ENCODE data around the gene LSM6.

Gene LSM6

DNA sequence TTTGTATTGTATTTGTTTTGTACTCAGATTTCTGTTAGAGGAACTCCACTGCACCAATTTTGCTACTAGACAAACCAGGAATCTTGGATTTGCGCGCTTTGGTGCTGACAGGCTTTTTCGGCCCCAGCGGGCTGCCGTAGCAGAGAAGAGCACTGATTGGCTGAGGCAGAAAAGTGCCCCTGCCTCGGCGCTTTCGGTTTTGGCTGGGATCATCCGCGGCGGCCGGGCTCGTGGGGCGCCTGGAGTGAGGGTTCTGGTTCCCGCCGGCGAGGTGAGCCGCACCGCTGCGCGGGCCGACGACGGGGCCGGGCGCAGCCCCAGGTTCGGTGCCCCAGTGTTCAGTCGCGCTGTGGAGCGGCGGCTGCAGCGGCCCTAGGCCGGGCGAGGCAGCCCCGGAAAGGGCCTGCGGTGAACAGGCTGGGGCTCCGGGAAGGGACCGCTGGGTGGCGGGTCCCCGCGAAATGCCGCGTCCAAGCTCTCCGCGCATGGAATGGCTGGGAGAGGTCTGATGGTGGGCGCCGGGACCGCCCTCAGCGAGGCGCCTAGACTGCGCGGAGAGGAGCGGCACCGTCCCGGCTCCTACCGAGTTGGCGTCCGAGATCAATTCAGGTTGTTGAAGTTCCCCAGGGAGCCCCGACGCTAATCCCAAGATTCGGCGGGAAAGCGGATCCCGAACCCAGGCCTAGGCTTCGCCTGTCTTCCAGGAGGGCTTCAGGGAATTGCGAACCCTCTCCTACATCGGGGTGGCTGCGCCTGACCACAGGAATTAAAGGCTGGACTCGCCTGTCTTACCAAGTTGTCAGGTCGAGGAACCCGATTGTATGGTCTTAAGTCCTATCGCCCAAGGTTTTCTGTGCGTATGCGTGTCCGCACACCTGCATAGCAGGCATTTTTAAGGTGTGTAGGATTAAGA, at the start of gene LSM6:
Gene LSM6 (plus strand): TSS at position 178 of the 913 bp plus-strand sequence. CDS start 7,204 bp downstream, outside the sequence.
- peak; percentile 90 for DNase-seq

DNA sequence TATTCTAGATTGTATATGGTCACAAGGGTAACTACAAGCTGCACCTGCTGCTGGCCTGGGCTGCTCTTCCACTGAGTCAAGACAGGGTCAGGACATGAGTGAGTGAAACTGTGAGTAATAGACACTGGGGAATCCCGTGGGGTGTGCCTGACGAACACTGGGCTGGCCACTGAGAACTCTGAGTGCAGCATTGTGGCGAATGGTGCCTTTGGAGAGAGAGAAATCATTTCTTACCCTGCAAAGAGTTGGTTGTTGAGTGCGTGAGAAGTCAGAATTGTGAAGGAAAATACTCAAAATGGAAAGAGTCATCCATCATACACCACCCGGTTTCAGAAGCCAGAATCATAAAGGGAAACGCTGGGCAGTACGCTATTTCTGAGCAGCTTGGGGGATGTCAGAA, 43.1 kb upstream of the LSM6 start:
- no peak for DNase-seq

DNA sequence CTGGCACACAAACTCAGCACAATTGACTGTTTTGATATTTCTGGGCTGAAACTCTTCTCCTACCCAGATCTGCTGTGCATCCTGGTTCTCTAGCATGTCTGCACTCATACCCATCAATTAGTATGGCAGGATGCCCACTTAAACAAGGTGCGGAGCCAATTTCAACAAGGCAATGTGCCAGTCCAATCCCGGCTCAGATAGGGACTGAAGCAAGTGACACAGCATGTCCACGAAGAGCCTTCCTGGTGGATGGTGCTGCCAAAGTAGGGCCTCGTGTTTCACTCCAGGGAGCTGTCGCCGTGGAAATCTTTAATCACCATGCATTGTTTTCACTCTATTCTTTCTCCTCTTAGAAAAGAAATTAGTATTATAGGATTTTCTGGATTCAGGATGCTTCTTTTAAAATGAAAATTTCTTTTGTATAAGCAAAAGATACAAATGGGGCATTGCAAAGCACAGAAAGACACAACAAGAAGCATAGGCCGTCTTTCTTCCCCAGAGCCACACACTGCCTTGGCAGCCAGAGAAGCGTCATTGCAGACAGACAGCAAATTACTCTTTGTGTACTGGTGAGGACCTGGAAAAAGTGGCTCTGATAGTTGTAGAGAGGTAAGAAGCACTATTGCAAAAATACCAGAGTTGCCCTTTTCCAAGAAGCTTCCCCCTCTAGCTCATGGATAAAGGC, 40.6 kb upstream of the LSM6 start:
- no peak for DNase-seq

DNA sequence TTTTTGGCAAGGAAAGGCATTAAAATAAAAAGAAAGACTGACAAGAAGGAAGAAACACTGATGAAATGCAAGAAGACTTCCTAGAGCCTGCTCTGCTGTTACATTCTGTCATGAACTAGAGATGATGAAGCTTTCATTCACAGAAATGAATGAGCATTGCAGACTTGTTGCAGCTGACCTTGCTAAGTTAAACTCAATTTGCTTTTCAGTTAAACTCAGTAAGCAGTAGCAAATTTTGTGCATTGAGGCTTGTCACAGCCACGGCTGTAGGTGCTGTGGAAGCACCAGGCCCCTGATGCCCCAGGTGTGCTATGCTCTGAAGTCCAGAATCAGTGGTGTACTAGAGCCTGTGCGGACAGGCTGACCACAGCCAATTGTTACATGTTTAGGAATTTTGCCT, 39.6 kb upstream of the LSM6 start:
- no peak for DNase-seq

DNA sequence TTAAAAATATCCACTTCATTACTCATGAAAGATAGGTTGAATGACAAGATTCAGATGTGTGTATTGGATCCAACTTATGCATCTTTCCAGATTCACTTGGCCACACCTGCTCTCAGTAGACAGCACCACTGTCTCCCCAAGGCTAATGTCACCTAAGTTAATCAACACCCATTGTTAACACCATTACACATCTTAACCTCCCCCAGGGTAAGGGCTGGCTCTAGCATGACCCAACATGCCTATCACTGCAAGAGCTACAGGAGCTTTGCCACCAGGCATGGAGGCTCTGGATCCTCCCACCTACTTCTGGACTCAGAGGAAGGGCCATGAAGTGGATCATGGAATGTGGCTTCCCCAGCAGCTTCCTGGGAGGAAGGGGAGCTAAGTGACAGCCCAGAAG, 32.8 kb upstream of the LSM6 start:
- peak; percentile 1 for DNase-seq

DNA sequence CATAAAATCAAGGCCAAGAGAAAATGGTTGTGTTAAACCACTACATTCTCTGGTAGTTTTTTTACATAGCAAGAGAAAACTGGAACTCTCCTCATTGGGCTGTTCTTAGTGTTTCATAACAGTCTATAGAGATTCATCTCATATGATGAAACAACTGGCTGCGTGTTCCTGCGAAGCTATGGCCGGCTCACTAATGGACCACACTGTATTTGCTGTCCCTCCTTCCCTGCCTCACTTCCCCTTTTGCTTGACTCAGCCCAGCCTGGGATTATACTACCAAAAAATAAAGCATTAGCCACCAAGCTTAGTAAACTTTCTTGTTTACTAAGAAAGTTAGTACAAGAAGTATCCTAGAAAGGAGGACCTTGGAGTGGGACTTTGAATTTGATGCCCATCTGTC, 31.6 kb upstream of the LSM6 start:
- DNase-seq, result no peak

DNA sequence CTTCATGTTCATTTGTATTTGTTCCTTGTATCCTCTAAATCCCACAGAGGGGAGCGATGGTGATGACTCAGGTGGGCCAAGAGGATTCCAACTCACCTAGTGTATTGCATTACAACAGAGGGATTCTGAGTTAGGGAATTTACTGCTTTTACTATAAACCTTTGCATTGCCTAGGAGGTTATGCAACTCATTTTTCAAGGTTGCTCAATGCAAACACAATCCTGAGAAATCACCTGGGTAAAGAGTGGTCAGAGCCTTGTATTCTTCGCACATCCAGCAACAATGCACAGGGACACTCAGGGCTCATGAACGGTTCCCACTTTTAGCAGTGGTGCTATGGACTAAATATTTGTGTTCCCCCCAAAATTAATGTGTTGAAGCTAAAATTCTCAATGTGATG, 28.6 kb upstream of the LSM6 start:
- DNase-seq, result no peak

DNA sequence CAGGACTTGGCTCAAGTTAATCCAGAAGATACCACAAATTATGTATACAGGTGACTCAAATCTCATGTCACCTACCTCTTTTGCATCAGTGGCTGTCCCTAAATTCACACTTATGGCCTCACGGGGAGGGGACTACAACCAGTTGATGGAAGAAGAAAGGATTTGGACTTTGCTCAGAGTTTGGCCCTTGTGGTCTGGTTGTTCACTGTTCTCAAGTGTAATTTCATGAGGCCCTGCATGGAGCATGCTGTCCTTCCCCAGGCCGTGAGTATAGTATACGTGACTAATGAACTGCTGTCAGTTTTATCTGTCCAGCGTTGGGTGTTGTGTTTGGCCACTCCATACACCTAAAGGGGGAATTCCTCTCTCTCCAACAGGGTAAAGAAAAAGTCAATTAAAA, 27.5 kb upstream of the LSM6 start:
- no peak for DNase-seq

DNA sequence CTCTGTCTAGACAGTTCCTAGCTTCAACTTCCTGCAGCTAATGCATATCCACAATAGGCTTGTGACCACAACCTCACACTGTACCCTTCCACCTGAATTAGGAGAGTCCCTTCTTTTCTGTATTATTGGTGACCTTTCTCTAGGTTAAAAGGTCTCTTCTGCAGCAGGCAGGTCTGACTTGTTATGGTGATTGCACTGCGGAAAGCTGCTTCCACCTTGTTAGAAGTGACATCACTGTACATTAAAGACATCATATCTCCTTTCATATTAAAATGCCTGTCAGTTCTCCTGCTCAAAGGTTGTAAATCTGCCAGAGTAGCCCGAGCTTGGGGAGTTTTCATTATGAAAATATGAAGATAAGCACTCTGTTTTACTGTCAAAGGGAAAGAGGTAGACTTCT, 21.5 kb upstream of the LSM6 start:
- no peak for DNase-seq

DNA sequence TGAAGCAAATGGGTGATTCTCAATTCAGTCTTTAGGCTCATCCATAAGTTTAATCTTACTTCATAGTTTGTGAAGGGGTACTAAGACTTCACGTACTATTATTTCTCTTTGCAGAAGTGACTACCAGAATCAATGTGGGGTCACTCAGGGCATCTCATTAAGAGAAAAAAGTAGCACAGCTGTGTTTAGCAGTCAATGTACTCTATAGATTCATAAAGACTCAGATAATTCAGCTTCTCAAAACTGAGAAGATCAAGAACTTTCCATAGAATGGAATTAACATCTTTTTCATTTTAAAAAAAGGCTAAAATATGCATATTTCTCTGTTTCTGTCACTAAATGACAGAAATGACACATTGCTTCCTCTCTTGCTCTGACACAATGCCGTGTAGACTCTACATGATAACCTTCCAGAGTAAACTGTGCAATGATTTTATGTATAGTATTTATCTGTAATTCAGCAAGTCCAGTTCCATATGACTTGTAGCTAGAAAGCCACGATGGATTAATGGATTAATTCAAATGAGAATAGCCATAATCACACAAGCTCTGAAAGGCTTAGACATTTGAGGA, 20.3 kb upstream of the LSM6 start:
- DNase-seq, result no peak

DNA sequence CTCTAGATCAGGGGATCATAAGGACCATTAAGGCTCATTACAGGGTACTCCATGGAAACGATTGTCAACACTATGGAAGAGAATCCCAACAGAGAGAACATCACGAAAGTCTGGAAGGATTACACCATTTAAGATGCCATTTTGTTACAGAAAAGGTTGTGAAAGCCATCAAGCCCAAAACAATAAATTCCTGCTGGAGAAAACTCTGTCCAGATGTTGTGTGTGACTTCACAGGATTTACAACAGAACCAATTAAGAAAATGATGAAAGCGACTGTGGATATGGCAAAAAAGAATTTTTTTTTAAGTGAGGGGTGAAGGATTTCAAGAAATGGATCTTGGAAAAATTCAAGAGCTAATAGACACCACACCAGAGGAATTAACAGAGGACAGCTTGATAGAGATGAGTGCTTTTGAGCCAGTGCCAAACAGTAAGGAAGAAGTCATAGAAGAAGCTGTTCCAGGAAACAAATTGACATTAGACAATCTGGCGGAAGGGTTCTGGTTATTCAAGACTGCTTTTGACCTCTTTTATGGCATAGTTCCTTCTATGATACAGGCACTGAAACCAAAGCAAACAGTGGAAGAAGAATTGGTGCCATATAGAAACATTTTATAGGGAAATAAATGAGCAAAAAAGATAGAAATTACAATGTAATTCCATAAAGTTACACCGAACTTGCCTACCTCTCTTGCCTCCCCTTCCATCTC, 17.3 kb upstream of the LSM6 start:
- DNase-seq, result no peak

DNA sequence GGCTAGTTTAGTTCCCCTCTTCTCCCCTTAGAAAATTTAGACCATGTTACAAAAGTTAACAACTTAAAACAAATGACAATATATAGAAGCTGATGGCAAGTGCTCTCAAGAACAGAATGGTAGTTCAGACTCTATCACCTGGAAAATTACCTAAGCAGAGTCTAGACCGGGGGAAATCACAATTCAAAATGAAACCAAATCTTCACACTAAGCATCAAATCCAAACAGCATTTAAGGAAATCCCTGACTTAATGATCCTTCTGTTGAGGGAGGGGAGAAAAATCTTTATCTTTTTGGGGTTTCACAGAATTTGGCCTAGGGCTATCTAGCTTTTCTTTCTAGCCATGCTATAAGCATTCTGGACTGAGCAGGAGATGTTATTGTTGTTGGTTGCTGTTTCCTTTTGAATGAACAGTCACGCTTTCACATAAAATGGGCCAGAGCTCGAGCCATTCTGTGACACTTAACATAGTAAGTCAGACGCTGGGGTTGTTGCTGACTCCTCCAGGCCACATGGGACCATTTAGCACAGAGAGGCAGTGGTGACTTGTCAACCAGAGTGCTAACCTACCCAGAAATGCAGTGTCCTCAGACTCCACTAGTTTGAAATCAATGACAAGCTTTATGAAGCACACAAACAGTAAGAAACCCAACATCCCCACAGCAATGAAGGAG, 16.0 kb upstream of the LSM6 start:
- no peak for DNase-seq

DNA sequence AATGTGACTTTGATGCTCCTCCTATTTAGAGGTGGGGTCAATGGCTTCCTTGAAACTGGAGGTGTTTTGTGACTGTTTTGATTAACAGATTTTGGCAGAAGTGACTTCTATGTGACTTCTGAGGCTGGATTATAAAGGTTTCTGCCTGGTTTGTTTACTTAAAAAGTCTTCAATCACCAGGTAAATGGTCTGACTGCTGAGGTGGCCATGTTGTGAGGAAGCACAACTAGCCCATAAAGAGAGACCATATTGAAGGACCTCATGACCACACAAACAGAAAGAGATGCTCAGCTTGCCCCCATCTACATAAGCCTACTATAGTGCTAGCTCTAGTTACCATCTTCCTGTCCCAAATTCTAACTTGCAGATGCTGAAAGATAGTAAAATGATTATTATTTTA, 14.3 kb upstream of the LSM6 start:
- DNase-seq, result peak; percentile 1

DNA sequence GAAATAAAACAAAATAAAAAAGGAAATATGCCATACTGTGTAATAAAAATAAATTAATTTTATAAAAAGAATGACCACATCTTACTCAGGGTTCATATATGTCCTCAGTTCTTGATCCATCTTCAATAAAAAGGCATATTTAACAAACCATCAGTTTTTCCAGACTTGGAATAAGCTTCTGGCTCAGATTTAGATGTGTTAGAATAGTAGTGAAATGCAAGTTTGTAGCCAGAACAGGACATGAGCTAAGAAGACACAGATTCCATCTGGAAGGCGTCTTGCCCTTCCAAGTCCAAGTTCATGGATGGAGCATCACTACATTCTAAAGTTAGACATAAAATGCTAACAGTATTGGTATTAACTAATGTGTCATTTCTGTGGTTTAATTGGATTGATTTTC, 10.3 kb upstream of the LSM6 start:
- DNase-seq, result no peak

DNA sequence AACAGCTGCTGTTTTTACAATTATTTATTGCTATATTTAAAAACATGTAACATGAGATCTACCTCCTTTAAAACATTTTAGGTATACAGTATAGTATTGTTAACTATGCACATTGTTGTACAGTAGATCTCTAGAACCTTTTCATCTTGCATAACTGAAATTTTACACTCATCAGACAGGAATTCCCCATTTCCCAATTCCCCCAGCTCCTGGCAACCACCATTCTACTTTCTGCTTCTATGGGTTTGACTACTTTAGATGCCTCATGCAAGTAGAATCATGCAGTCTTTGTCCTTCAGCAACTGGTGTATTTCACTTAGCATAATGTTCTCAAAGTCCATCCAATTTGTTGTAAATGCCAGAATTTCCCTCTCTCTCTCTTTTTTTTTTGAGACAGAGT, 9.7 kb upstream of the LSM6 start:
- DNase-seq, result no peak

DNA sequence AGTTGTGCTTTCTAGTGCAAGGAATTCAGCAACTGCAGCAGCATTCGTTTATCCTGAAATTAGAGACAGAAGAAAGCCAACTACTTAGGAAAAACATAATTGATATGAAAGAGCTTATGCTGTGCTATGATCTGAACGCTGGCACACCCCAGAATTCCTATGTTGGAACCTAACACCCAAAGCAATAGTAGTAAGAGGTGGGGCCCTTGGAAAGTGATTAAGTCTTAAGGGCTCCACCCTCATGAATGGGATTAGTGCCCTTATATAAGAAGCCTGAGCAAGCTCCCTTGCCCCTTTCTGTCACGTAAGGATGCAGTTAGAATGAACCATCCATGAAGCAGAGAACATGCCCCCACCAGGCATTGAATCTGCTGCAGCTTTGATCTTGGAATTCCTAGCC, 5.4 kb upstream of the LSM6 start:
- no peak for DNase-seq

DNA sequence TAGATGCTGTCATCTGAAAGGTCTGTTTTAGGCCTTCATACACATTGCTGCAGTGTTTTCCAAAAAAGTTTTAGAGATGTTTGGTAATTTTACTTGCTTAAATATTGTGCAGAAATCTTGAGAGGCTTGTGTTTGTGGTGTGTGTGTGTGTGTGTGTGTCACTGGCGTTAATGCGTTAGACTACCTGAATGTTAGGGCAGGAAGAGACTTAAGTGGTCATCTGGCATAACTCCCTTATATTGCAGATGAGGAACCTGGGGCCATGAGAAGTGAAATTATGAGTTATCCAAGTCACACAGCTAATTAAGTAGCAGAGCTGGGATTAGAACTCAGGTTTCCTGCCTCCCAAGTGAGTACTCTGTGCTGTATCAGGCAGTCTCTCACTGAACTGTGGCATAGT, 1.4 kb downstream of the LSM6 start:
- DNase-seq, result no peak

DNA sequence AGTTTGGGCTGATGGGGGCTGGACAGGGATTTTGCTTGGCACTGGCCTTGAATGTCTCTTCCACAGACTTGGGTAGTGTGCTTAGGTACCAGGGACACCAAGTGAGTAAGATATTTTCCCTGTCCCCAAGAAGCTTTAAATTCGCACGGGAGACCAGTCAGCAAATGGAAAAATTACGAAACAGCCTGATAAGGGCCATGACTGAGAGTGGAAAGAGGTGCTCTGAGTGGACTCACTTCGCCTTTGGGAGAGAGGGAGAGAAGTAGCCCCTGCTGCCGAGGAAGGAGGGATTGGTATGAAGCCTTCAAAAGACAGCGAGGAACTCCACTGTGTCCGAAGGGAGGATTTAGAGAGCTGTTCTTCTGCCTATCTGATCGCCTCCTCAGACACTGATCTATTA, 2.6 kb downstream of the LSM6 start:
- no peak for DNase-seq

DNA sequence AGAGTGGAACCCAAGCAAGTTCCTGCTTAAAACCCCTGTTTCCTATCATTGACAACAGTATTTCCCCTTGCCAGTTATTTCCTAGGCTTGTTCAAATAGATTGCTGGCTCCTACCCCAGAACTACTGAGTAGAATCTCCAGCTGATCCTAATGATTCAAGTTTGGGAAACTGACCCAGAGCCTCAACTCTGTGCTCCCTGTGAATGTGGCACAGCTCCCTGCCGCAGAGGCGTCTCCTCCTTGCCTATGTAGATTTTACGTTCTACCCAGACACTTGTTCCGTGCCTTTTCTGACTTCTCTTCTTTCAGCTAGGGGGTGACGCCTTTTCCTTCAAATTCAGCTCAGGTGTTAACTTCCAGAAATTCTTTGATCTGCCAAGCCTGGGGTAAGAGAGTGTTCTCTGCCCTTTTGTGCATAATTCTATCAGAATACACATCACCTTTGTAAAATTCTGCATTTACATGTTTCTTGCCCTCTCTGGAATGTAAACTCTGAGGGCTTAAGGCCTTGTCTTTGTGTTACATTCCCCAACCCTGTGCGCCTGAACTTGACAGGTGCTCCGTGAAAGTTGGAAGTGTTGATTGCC, 4.4 kb downstream of the LSM6 start:
- DNase-seq, result no peak

DNA sequence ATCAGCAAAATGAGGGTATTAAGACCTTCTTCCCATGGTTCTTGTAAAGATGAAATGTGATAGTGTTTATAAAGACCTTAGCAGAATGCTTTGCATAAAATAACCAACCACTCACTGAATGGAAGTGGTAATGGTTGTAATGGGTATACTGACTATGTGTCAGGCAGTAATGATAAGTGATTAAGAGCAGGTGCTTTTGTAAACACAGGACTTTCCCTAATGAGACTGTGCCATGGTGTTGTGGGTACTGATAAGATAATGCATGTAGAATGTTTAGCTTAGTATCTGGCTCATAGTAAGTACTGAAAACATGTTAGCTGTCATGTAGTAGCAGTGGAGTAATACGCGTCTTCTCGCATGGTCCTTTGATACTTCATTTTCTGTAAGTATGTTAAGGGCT, 6.9 kb downstream of the LSM6 start:
- no peak for DNase-seq

DNA sequence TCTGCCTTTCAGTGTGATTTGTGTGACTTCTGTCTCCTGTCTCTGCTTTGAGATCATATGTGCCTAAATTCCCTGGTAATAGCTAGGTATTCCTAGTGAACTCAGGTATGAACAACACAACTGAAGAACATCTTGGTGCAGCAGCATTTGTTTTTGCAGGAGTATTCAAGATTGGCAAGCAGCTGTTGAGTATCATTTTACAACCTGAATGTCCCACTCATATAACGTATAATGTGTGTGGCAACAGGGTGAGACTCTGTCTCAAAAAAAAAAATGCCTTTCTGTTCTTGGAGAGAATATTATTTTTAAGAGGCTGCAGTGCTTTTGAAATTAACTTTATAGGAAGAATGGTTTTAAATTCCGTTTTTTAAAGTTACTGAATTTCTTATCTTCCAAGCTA, 7.7 kb downstream of the LSM6 start:
- DNase-seq, result no peak

DNA sequence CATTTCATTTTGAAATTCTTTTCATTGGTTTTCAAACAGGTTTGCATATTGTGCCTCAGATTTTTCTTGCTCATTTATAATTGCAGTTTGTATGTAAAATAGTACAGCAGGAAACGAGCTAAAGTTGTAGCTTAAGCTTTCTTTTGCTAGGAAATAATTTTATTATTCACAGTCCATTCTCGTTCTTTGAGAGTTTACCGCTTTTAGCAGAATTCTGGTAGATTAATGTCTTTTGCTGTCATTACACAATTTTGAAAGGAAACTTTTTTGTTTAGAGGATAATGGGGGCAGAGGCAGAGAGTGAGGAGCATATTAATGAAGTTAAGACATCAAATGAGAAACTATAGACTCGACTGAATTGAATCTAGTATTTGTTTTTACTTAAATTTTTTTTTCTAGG, 10.5 kb downstream of the LSM6 start:
- no peak for DNase-seq

DNA sequence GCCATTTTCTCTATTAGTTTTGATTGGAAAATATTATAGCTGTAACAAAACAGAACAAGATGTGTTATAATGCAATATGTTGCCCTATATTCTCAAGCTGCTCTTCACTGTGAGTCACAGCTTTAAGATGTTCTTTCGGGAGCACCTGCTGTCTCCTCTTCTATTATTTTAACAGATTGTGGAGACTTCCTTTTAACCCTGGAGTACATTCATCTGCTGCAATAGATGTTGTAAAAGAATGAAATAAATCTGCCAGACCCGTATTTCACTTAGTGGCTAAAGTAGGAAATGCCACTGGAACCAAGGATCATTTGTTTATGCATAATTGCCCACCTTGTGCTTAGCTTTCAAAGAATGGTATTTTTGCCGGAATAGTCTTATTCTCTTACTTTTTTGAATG, 11.1 kb downstream of the LSM6 start:
- DNase-seq, result no peak

Measured in DMS53 (cell line).